GM12878 (cell line): ENCODE data around the gene MACROD2. TPM values are rescaled to one million over a fixed set of nuclear protein-coding genes. Genes with fewer than 3 reads are reported as not detected.

Source experiments
- ATAC-seq: fragments of 200-7000 bp; cut with Tn5 transposase; 3 replicates; pipeline ENCODE4 v1.9.1; 2020; ENCODE audit warnings: mild to moderate bottlenecking, moderate library complexity
- BruUV-seq: library from RNA; stranded (reverse); fragments of 400-500 nt; replicated peaks from 2 replicates; lab custom pipeline; 2021; lab: Mats Ljungman, UMichigan
- CTCF ChIA-PET: fragments of 300-600 bp; sonication (Branson Sonifier 250); formaldehyde crosslinking; extraction: SDS; loops from one replicate; lab custom pipeline; 2021; ENCODE audit warnings: inconsistent platforms; lab: Yijun Ruan, JAX
- POLR2A ChIA-PET: fragments of 350-600 bp; formaldehyde crosslinking; extraction: SDS; loops from one replicate; lab custom pipeline; 2021; ENCODE audit warnings: inconsistent platforms; lab: Charles Lee
- RAD21 ChIA-PET: fragments of 300-600 bp; sonication (Branson Sonifier 250); formaldehyde crosslinking; loops from one replicate; lab custom pipeline; 2023; ENCODE audit warnings: antibody characterized with exemption; ENCODE audit not compliant: unreplicated experiment; lab: Charles Lee
- SMC1A ChIA-PET: fragments of 300-600 bp; sonication (Branson Sonifier 250); formaldehyde crosslinking; loops from one replicate; lab custom pipeline; 2023; ENCODE audit not compliant: unreplicated experiment, uncharacterized antibody; lab: Charles Lee
- DNase-seq: peaks from one replicate; pipeline ENCODE4 v3.0.0-alpha.2; 2011; ENCODE audit warnings: low read depth, low spot score
- FAIRE-seq: peaks from 3 replicates; lab custom pipeline; 2011; peaks lifted over from hg19 to GRCh38; lab: Jason Lieb, UNC
- H2AFZ ChIP-seq: 2 replicates; pipeline ENCODE4 v1.6.0; 2011; ENCODE audit warnings: low read depth, low read length, control low read depth; ENCODE audit not compliant: control insufficient read depth
- H3K27ac ChIP-seq: 2 replicates; pipeline ENCODE4 v1.5.1; 2011; ENCODE audit warnings: control low read depth; ENCODE audit not compliant: control insufficient read depth, insufficient read depth
- H3K27me3 ChIP-seq, 2 experiments: replicated peaks in 1 of 2; 2 replicates each; pipeline versions ENCODE4 v1.6.0 to v1.6.1; 2011; ENCODE audit warnings: low read length in 1 of 2; ENCODE audit not compliant: control insufficient read depth in 2 of 2, insufficient read depth in 2 of 2
- H3K36me3 ChIP-seq, 2 experiments: 2 replicates each; pipeline ENCODE4 v1.5.1; 2011; ENCODE audit warnings: low read length in 1 of 2; ENCODE audit not compliant: control insufficient read depth in 2 of 2, insufficient read depth in 2 of 2
- H3K4me1 ChIP-seq: 2 replicates; pipeline ENCODE4 v1.6.1; 2011; ENCODE audit warnings: mild to moderate bottlenecking, low read length, moderate library complexity, mixed read lengths; ENCODE audit not compliant: control insufficient read depth, insufficient read depth
- H3K4me2 ChIP-seq: 2 replicates; pipeline ENCODE4 v1.6.0; 2011; ENCODE audit warnings: control low read depth; ENCODE audit not compliant: control insufficient read depth, insufficient read depth
- H3K4me3 ChIP-seq: fragments of 200-600 bp; sonication (generic); 2 replicates; pipeline ENCODE4 v1.5.1; 2016
- H3K79me2 ChIP-seq: 2 replicates; pipeline ENCODE4 v1.6.0; 2011; ENCODE audit warnings: low read length; ENCODE audit not compliant: control insufficient read depth, insufficient read depth
- H3K9ac ChIP-seq: 2 replicates; pipeline ENCODE4 v1.8.0; 2011; ENCODE audit warnings: low read length, control low read depth, mixed read lengths; ENCODE audit not compliant: control insufficient read depth, insufficient read depth
- H3K9me3 ChIP-seq: replicated peaks from 3 replicates; pipeline ENCODE4 v1.5.1; 2011; ENCODE audit warnings: mild to moderate bottlenecking, low read length; ENCODE audit not compliant: control insufficient read depth, insufficient read depth
- H4K20me1 ChIP-seq: 2 replicates; pipeline ENCODE4 v1.6.0; 2011; ENCODE audit not compliant: control insufficient read depth, insufficient read depth
- CBX5 ChIP-seq: sonication (generic); IDR thresholded peaks from 2 replicates; pipeline ENCODE4 v1.6.1; 2016; ENCODE audit warnings: low read depth, moderate library complexity, mild to moderate bottlenecking, inconsistent platforms
- CEBPB ChIP-seq, 2 experiments: fragments of 150-350 bp in 1 of 2; IDR thresholded peaks; 2 replicates each; pipeline ENCODE4 v1.6.1; 2012 to 2014; ENCODE audit warnings: low read depth in 2 of 2, low read length in 2 of 2, borderline replicate concordance in 1 of 2, inconsistent platforms in 1 of 2
- CHD2 ChIP-seq: IDR thresholded peaks from 2 replicates; pipeline ENCODE4 v1.6.1; 2011; ENCODE audit warnings: low read depth, low read length, improper control_type of control experiment, borderline replicate concordance
- DPF2 ChIP-seq: fragments of 450-650 bp; IDR thresholded peaks from 2 replicates; pipeline ENCODE4 v1.6.1; 2017; ENCODE audit warnings: mild to moderate bottlenecking
- HDGF ChIP-seq: fragments of 450-650 bp; IDR thresholded peaks from 2 replicates; pipeline ENCODE4 v1.6.1; 2016; ENCODE audit warnings: antibody characterized with exemption
- NBN ChIP-seq: fragments of 450-650 bp; IDR thresholded peaks from 2 replicates; pipeline ENCODE4 v1.6.1; 2016
- PBX3 ChIP-seq: IDR thresholded peaks from 2 replicates; pipeline ENCODE4 v1.6.1; 2011; ENCODE audit warnings: mild to moderate bottlenecking, low read depth, low read length, moderate library complexity; ENCODE audit not compliant: insufficient replicate concordance
- RUNX3 ChIP-seq: IDR thresholded peaks from 2 replicates; pipeline ENCODE4 v1.6.1; 2012; ENCODE audit warnings: low read length, inconsistent platforms
- TBL1XR1 ChIP-seq: IDR thresholded peaks from 2 replicates; pipeline ENCODE4 v1.6.1; 2012; ENCODE audit warnings: low read depth, low read length, improper control_type of control experiment
- TCF3 ChIP-seq: IDR thresholded peaks from 2 replicates; pipeline ENCODE4 v1.6.1; 2012; ENCODE audit warnings: low read depth, mild to moderate bottlenecking, low read length, borderline replicate concordance; ENCODE audit not compliant: insufficient read depth
- USF1 ChIP-seq: IDR thresholded peaks from 2 replicates; pipeline ENCODE4 v1.6.1; 2011; ENCODE audit warnings: borderline replicate concordance, low read depth, mild to moderate bottlenecking, moderate library complexity, mixed read lengths, low read length; ENCODE audit not compliant: insufficient read depth; ENCODE audit errors: extremely low read length
- ZBTB33 ChIP-seq: fragments of 450-650 bp; IDR thresholded peaks from 2 replicates; pipeline ENCODE4 v1.6.1; 2017; ENCODE audit warnings: mild to moderate bottlenecking
- WGBS: methylation state at CpG from one replicate; pipeline ENCODE4 v1.1.6; 2016; ENCODE audit warnings: low lambda C conversion rate; ENCODE audit not compliant: insufficient replicate concordance, insufficient coverage; ENCODE audit errors: missing lambda C conversion rate; 5-methylcytosine and 5-hydroxymethylcytosine counted together
- in situ Hi-C: fragments of 300-500 bp; cut with MboI; formaldehyde crosslinking; loops from 9 replicates; pipeline ENCODE4 v1.14.3; 2018; ENCODE audit warnings: mixed read lengths
- intact Hi-C: fragments of 100-400 bp; cut with micrococcal nuclease; formaldehyde crosslinking; loops from one replicate; pipeline ENCODE4 v1.14.2; 2022; ENCODE audit not compliant: unreplicated experiment
- polyA plus RNA-seq, 11 experiments: library from polyadenylated mRNA; depleted of rRNA in 4 of 11; unstranded in 6 of 11; stranded (reverse) in 5 of 11; fragments of >200 nt; fragmentation: Nextera tagmentation in 4 of 11; fragmentation: Illumina TruSeq in 1 of 11; extraction: Ambion mirVana in 4 of 11; extraction: Trizol in 1 of 11; gene quantifications; 1 replicate in 1 of 11; 2 replicates in 10 of 11; pipeline versions ENCODE4 v1.2.1 to v1.2.3, GENCODE V29; 2011 to 2016; ENCODE audit warnings: inconsistent platforms in 2 of 11, missing spikeins in 2 of 11, low read depth in 1 of 11
- total RNA-seq, 4 experiments: library from RNA; depleted of rRNA in 3 of 4; stranded (reverse); fragments of >200 nt in 3 of 4; fragmentation: Illumina TruSeq in 1 of 4; extraction: Trizol in 1 of 4; gene quantifications; 2 replicates each; pipeline versions ENCODE4 v1.2.1 to v1.2.3, GENCODE V29; 2013 to 2021

MACROD2 gene
- total and polyA plus RNA-seq, 10 of the 15 experiments (the other 5 are each of a cell fraction or from before 2014, with no cell fraction given), result 1.1 to 21.5 (median 2.2) TPM

- TF ChIP-seq USF1 (no peak), CEBPB (IDR thresholded peaks at IDR 0.05; ENCODE audit: borderline replicate concordance in 1 of 2, low read depth in 2 of 2, low read length in 2 of 2) (no peak), TBL1XR1 (no peak), CHD2 (no peak), ZBTB33 (no peak)
These were observed 1598.9 kb downstream of the MACROD2 start (continued) for GRCh38 chr20:15594158-15594695.

GRCh38 chr20:15596220-15596890 lies 1601.0 kb downstream of the MACROD2 start:
- no peak for FAIRE-seq
- in situ Hi-C loops (no loop called here), intact Hi-C loops (no loop called here)
- H3K9me3 ChIP-seq, result no peaks in the 10 kb centered on the region
- 41% methylated on average over 3 of the region's 3 CpGs for WGBS
- no peaks in the 10 kb centered on the region for H3K36me3 ChIP-seq
- SMC1A ChIA-PET, result no interaction called here
- POLR2A ChIA-PET, result no interaction called here
- H3K79me2 ChIP-seq, result no peaks in the 10 kb centered on the region
- no peak overlapping the region for H2AFZ ChIP-seq
- H3K27ac ChIP-seq, result no peak overlapping the region
- no peak overlapping the region for H3K9ac ChIP-seq
- no peak for TF ChIP-seq DPF2
- no peak for TF ChIP-seq RUNX3
- TF ChIP-seq NBN, result no peak
- TF ChIP-seq TCF3, result no peak
- TF ChIP-seq CBX5, result no peak
- TF ChIP-seq HDGF, result no peak
- TF ChIP-seq PBX3, result no peak
- RAD21 ChIA-PET, result interaction anchor here (0.6 kb wide), 1 partner anchor 267 kb away, joined by 3 read pairs; no protein-coding TSS in a partner anchor
- no peaks in the 10 kb centered on the region for H3K4me1 ChIP-seq
- CTCF ChIA-PET, result no interaction called here
- H4K20me1 ChIP-seq, result no peaks in the 10 kb centered on the region
- BruUV-seq, result no TSS peak
- H3K27me3 ChIP-seq, result no peaks in the 10 kb centered on the region
- DNase-seq, result no peak
- H3K4me2 ChIP-seq, result no peak overlapping the region
- ATAC-seq, result no peak
- H3K4me3 ChIP-seq, result no peak overlapping the region
